Measurements from ENCODE around the gene PDE6B. TPM values are rescaled to one million over a fixed set of nuclear protein-coding genes. Genes with fewer than 3 reads are reported as not detected.

The PDE6B gene
- polyA plus RNA-seq, 1 donor from 2014 or later, result 3.2 TPM

DNA sequence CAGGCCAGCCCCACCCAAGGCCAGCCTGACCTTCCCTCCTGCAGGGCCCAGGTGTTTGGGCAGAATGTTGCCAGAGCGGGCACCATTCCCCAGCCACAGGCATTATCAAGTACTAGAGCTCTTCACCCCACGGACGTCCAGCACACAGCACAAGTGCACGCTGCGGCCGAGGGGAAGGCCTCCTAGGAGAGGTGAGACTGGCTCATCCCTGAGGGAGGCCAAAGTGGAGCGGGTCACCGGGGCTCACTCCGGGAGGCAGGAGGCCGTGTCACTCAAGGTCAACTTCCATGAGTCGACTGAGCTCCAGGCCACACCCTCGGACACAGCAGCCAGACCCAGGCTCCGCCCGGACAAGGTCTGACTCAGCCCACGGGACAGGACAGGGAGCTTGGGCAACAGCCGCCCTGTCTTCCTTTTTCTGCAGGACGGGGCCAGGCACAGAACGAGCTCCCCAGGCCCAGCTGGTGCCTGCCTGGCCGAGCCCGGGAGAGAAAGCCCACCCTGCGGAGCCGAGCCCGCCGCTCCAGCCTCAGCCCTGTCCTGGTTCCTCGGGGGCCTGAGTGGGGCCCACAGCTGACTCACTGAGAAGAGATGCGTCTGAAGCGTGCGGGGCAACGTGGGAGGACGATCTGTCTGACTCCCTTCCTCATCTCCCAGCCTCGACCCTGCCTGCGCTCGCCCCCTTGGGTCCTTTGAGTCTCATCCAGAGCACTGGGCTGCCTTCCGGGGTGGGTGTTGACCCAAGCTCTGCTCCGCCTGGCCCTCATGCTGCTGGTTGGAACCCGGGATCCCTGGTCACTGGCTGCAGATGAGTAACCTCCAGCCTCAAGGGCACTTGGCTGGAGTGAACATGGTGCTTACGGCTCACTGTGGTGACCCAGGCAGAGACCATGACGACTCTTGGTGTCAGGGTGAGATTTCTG is 61.9 kb downstream of the PDE6B start:
- H3K9ac ChIP-seq (ENCODE audit: low read length), result no peak overlapping the region
- H3K27ac ChIP-seq (ENCODE audit: low read length), result no peak overlapping the region
- H3F3A ChIP-seq (ENCODE audit: insufficient read depth, low read length, poor library complexity, severe bottlenecking), result no peaks in the 10 kb centered on the region
- H3K9me3 ChIP-seq (ENCODE audit: low read length), result no peaks in the 10 kb centered on the region
- no peak for TF ChIP-seq MXI1 (conservative IDR thresholded peaks at IDR 0.05; ENCODE audit: poor library complexity, severe bottlenecking)
- TF ChIP-seq TAF1 (IDR thresholded peaks at IDR 0.05; ENCODE audit: low read depth), result no peak
- TF ChIP-seq, protein P1, sequence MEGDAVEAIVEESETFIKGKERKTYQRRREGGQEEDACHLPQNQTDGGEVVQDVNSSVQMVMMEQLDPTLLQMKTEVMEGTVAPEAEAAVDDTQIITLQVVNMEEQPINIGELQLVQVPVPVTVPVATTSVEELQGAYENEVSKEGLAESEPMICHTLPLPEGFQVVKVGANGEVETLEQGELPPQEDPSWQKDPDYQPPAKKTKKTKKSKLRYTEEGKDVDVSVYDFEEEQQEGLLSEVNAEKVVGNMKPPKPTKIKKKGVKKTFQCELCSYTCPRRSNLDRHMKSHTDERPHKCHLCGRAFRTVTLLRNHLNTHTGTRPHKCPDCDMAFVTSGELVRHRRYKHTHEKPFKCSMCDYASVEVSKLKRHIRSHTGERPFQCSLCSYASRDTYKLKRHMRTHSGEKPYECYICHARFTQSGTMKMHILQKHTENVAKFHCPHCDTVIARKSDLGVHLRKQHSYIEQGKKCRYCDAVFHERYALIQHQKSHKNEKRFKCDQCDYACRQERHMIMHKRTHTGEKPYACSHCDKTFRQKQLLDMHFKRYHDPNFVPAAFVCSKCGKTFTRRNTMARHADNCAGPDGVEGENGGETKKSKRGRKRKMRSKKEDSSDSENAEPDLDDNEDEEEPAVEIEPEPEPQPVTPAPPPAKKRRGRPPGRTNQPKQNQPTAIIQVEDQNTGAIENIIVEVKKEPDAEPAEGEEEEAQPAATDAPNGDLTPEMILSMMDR (IDR thresholded peaks at IDR 0.05; ENCODE audit: poor library complexity, severe bottlenecking), result no peak
- no peak for TF ChIP-seq SMC3 (conservative IDR thresholded peaks at IDR 0.05; ENCODE audit: poor library complexity)
- no peaks in the 10 kb centered on the region for H3K9me2 ChIP-seq (ENCODE audit: insufficient read depth, low read length)
- no peak overlapping the region for H2AFZ ChIP-seq (ENCODE audit: low read depth, low read length)
- peaks cover 7% of the 10 kb centered on the region for H3K27me3 ChIP-seq (ENCODE audit: insufficient read depth, low read depth, low read length)
- no peaks in the 10 kb centered on the region for H3K36me3 ChIP-seq (ENCODE audit: insufficient read depth, low read length)
- H3K79me2 ChIP-seq (replicated peaks; ENCODE audit: insufficient read depth, low read length), result no peaks in the 10 kb centered on the region
- H3K4me2 ChIP-seq (ENCODE audit: low read length), result no peak overlapping the region
- no peak overlapping the region for H3K4me3 ChIP-seq (ENCODE audit: low read length)
- H4K20me1 ChIP-seq (ENCODE audit: insufficient read depth), result no peaks in the 10 kb centered on the region

DNA sequence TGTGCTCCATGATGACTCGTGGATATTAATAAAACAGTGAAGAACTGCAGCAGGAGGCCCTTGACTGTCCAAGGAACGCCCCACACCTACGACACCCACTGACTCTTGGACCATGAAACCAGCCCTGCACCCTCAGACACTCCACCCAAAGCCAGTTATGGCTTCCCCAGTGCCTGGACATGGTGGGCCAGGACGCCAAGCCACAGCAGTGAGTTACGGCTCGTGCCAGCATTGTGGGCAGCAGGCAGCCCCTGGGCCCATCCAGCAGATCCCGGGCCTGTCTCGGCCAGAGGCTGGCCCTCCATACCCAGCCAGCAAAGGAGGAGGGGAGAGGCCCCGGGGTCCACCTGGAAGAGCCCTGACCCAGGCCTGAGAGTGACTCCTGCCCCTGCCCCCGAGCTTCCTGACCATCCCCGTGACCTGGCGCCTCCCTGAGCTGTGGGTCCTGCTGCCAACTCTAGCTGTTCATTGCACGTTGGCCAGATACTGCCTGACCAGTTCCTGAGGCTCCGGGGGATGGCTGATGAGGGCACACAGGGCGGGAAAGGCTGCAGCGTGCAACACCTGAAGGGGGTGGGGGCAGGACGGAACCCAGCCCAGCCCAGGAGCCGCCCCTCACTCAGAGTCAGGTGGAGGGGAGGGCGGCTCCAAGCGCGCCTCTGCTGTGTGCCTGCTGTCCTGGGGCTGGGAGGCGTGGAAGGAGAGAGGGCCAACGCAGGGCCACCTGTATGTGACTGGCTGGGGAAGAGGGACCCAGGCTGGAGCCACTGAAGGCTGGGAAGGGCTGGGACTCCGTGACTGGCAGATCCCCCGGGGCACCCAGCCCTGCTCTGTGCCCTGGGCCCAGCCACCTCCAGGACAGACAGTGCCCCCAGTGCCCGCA is 62.8 kb downstream of the PDE6B start:
- no peaks in the 10 kb centered on the region for H3K79me2 ChIP-seq (replicated peaks; ENCODE audit: insufficient read depth, low read length)
- H3K27ac ChIP-seq (ENCODE audit: low read length), result no peak overlapping the region
- H3K4me2 ChIP-seq (ENCODE audit: low read length), result no peak overlapping the region
- H3K9me3 ChIP-seq (ENCODE audit: low read length), result no peaks in the 10 kb centered on the region
- no peak overlapping the region for H2AFZ ChIP-seq (ENCODE audit: low read depth, low read length)
- H3F3A ChIP-seq (ENCODE audit: insufficient read depth, low read length, poor library complexity, severe bottlenecking), result no peaks in the 10 kb centered on the region
- H3K9me2 ChIP-seq (ENCODE audit: insufficient read depth, low read length), result no peaks in the 10 kb centered on the region
- H3K4me3 ChIP-seq (ENCODE audit: low read length), result no peak overlapping the region
- no peaks in the 10 kb centered on the region for H3K36me3 ChIP-seq (ENCODE audit: insufficient read depth, low read length)
- H3K9ac ChIP-seq (ENCODE audit: low read length), result no peak overlapping the region
- H4K20me1 ChIP-seq (ENCODE audit: insufficient read depth), result no peaks in the 10 kb centered on the region
- peaks cover 7% of the 10 kb centered on the region for H3K27me3 ChIP-seq (ENCODE audit: insufficient read depth, low read depth, low read length)
- TF ChIP-seq POLR2AphosphoS5 (IDR thresholded peaks at IDR 0.05), result no peak
- TF ChIP-seq, protein P2, sequence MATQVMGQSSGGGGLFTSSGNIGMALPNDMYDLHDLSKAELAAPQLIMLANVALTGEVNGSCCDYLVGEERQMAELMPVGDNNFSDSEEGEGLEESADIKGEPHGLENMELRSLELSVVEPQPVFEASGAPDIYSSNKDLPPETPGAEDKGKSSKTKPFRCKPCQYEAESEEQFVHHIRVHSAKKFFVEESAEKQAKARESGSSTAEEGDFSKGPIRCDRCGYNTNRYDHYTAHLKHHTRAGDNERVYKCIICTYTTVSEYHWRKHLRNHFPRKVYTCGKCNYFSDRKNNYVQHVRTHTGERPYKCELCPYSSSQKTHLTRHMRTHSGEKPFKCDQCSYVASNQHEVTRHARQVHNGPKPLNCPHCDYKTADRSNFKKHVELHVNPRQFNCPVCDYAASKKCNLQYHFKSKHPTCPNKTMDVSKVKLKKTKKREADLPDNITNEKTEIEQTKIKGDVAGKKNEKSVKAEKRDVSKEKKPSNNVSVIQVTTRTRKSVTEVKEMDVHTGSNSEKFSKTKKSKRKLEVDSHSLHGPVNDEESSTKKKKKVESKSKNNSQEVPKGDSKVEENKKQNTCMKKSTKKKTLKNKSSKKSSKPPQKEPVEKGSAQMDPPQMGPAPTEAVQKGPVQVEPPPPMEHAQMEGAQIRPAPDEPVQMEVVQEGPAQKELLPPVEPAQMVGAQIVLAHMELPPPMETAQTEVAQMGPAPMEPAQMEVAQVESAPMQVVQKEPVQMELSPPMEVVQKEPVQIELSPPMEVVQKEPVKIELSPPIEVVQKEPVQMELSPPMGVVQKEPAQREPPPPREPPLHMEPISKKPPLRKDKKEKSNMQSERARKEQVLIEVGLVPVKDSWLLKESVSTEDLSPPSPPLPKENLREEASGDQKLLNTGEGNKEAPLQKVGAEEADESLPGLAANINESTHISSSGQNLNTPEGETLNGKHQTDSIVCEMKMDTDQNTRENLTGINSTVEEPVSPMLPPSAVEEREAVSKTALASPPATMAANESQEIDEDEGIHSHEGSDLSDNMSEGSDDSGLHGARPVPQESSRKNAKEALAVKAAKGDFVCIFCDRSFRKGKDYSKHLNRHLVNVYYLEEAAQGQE (IDR thresholded peaks at IDR 0.05; ENCODE audit: borderline replicate concordance), result no peak
- TF ChIP-seq RAD21 (conservative IDR thresholded peaks at IDR 0.05), result no peak
- TF ChIP-seq EP300 (conservative IDR thresholded peaks at IDR 0.05; ENCODE audit: poor library complexity, severe bottlenecking), result no peak
- TF ChIP-seq TAF1 (IDR thresholded peaks at IDR 0.05; ENCODE audit: low read depth), result no peak
- no peak for TF ChIP-seq EZH2 (IDR thresholded peaks at IDR 0.05; ENCODE audit: borderline replicate concordance, insufficient read depth, low read length, poor library complexity, severe bottlenecking)
- TF ChIP-seq, protein P1 (IDR thresholded peaks at IDR 0.05; ENCODE audit: poor library complexity, severe bottlenecking), result no peak
- TF ChIP-seq SMC3 (conservative IDR thresholded peaks at IDR 0.05; ENCODE audit: poor library complexity), result no peak
- TF ChIP-seq MXI1 (conservative IDR thresholded peaks at IDR 0.05; ENCODE audit: poor library complexity, severe bottlenecking), result no peak
